Measurements from ENCODE around the gene EPHA6.

The EPHA6 gene

GRCh38 chr3:96813820-96814650 is at the start of gene EPHA6:
EPHA6 (plus strand) TSS chr3:96814594.
- no peak for DNase-seq (ENCODE audit: low read depth)

- no peak for DNase-seq (ENCODE audit: low read depth)
Measured at GRCh38 chr3:96776818-96777217, 37.6 kb upstream of the EPHA6 start.

- DNase-seq (ENCODE audit: low read depth) = no peak
Measured at GRCh38 chr3:96779810-96780209, 34.6 kb upstream of the EPHA6 start.

- DNase-seq (ENCODE audit: low read depth) = no peak
Measured at GRCh38 chr3:96796101-96796500, 18.3 kb upstream of the EPHA6 start.

GRCh38 chr3:96803870-96804269 is 10.5 kb upstream of the EPHA6 start:
- DNase-seq (ENCODE audit: low read depth) = no peak

- DNase-seq (ENCODE audit: low read depth) = no peak
Measured at GRCh38 chr3:96806341-96806740, 8.1 kb upstream of the EPHA6 start.

GRCh38 chr3:96813134-96813819 is 1.1 kb upstream of the EPHA6 start:
- DNase-seq (ENCODE audit: low read depth) = no peak

GRCh38 chr3:96814651-96815567 is 515 bp downstream of the EPHA6 start:
- DNase-seq (ENCODE audit: low read depth) = no peak

- DNase-seq (ENCODE audit: low read depth) = no peak
Measured at GRCh38 chr3:96831175-96831574, 16.8 kb downstream of the EPHA6 start.

- DNase-seq (ENCODE audit: low read depth) = no peak
Measured at GRCh38 chr3:96833301-96833700, 18.9 kb downstream of the EPHA6 start.

- no peak for DNase-seq (ENCODE audit: low read depth)
Measured at GRCh38 chr3:96836153-96836915, 21.9 kb downstream of the EPHA6 start.

- no peak for DNase-seq (ENCODE audit: low read depth)
Measured at GRCh38 chr3:96843505-96844203, 29.3 kb downstream of the EPHA6 start.

GRCh38 chr3:96844204-96844514 is 29.8 kb downstream of the EPHA6 start:
- no peak for DNase-seq (ENCODE audit: low read depth)

GRCh38 chr3:96852849-96853248 is 38.5 kb downstream of the EPHA6 start:
- no peak for DNase-seq (ENCODE audit: low read depth)

GRCh38 chr3:96860882-96861281 is 46.5 kb downstream of the EPHA6 start:
- no peak for DNase-seq (ENCODE audit: low read depth)

- no peak for DNase-seq (ENCODE audit: low read depth)
Measured at GRCh38 chr3:96863129-96863740, 48.8 kb downstream of the EPHA6 start.

- DNase-seq (ENCODE audit: low read depth) = no peak
Measured at GRCh38 chr3:96865605-96866004, 51.2 kb downstream of the EPHA6 start.

GRCh38 chr3:96869316-96869715 is 54.9 kb downstream of the EPHA6 start:
- no peak for DNase-seq (ENCODE audit: low read depth)

- no peak for DNase-seq (ENCODE audit: low read depth)
Measured at GRCh38 chr3:96877510-96877909, 63.1 kb downstream of the EPHA6 start.

- DNase-seq (ENCODE audit: low read depth) = no peak
Measured at GRCh38 chr3:96900031-96900430, 85.6 kb downstream of the EPHA6 start.

GRCh38 chr3:96900566-96900965 is 86.2 kb downstream of the EPHA6 start:
- no peak for DNase-seq (ENCODE audit: low read depth)

All from HS-27A (cell line).